AG10803 (cell line): Measurements from ENCODE around the gene TCIRG1.

Experiments used
- DNase-seq: peaks from one replicate; pipeline ENCODE4 v3.0.0; 2010; ENCODE audit warnings: low read depth
- H3K4me3 ChIP-seq: 2 replicates; pipeline ENCODE4 v1.5.1; 2011; ENCODE audit warnings: mild to moderate bottlenecking, low read length, control low read depth
- CTCF ChIP-seq: conservative IDR thresholded peaks from 2 replicates; pipeline ENCODE4 v1.5.1; 2011; ENCODE audit warnings: mild to moderate bottlenecking, low read length, control low read depth, inconsistent platforms

Gene TCIRG1

DNA sequence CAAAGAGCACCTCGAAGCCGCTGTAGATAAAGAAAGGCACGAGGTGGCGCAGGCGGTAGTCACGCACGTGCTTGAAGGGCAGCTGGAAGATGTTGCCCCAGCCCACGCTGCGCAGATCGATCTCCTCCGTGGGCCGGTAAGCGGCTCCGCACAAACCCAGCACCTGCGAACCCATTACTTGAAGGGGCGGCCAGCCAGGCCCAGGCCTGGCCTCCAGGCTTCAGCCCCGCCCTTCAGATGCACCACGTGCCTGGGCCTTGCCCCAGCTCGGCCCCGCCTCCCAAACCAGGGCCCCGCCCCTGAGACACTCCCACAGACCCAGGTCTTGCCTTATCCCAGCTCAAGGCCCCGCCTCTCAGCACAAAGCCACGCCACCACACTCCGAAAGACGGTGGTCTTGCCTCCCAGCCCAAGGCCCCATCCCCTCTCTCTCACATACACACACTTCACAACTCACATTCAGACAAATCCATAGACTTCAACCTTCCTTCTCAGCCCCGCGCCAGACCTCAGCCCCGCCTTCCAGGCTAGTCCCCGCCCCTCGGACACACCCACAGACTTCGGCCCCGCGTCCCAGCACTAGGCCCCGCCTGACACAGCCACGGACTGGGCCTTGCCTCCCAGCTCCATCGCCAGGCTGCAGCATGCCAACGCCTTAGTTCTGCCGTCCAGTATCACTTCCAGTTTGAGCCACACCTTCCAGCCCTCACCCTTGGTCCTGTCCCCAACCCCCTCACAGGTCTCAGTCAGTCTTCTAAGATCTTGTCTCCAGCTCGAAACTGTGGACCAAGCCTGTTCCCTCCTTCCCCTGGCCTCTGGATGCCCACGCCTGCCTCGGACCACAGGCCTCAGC is 42.0 kb upstream of the TCIRG1 start:
- H3K4me3 ChIP-seq, result no peak overlapping the region
- peak; percentile 36 for DNase-seq

DNA sequence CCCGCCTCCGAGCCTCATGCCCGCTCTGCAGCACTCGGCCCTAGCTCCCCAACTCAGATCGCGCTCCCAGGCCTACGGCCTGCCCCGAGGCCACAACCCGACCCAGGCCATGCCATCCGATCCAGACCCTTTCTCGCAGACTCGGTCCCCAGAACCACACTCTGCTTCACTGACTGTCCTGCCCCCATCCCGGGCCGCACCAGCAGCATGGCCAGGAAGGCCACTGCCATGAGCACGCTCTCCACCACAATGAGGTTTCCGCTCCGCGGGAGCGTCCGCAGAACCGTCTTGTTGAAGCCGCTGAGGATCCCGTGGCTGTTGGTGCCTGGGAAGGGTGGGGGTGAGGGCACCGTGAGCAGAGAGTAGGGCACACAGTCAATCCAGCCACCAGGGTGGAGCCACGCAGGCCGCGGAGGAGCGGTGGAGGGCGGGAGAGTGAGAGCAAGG is 41.3 kb upstream of the TCIRG1 start:
- TF ChIP-seq CTCF, result no peak
- no peak overlapping the region for H3K4me3 ChIP-seq
- DNase-seq, result no peak

More for the DNA sequence above, 42.0 kb upstream of the TCIRG1 start:
- TF ChIP-seq CTCF, result no peak

GRCh38 chr11:67998150-67999045 is 40.4 kb upstream of the TCIRG1 start:
- TF ChIP-seq CTCF, result no peak
- no peak overlapping the region for H3K4me3 ChIP-seq
- DNase-seq, result no peak

GRCh38 chr11:67999201-67999629 is 39.6 kb upstream of the TCIRG1 start:
- DNase-seq, result no peak
- H3K4me3 ChIP-seq, result no peak overlapping the region
- TF ChIP-seq CTCF, result no peak

DNA sequence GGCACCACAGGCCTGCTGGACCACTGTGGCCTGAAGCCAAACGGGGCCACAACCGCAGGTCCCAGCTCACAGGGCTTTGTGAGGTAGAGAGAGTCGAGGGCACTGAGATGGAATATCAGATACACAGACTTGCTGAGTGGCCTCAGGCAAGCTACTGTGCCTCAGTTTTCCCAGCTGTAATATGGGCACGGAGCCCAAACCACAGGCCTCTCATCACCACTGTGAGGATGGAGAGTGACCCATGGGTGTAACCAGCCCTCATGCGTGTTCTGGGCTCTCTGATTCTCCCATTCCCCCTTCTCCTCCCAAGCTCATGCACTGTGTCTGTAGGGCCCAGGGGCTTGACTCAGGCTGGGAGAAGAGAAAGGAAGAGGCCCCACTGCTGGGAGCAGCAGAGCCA is 39.1 kb upstream of the TCIRG1 start:
- H3K4me3 ChIP-seq, result no peak overlapping the region
- no peak for TF ChIP-seq CTCF
- DNase-seq, result no peak

GRCh38 chr11:68002575-68002937 is 36.3 kb upstream of the TCIRG1 start:
- no peak for DNase-seq

More at GRCh38 chr11:68002575-68002937, 36.3 kb upstream of the TCIRG1 start:
- H3K4me3 ChIP-seq, result peak overlapping the region; percentile 66; the same call in 1 of the 2 replicates
- TF ChIP-seq CTCF, result no peak
